Ishikawa (cell line): ENCODE results near the gene GABPB1.

Experiments used
- CEBPB ChIP-seq: IDR thresholded peaks from 2 replicates; pipeline ENCODE4 v1.6.1; 2012
- CREB1 ChIP-seq: IDR thresholded peaks from 2 replicates; pipeline ENCODE4 v1.6.1; 2012; ENCODE audit warnings: low read depth
- EGR1 ChIP-seq: IDR thresholded peaks from 2 replicates; pipeline ENCODE4 v1.6.1; 2012
- EP300 ChIP-seq: IDR thresholded peaks from 2 replicates; pipeline ENCODE4 v1.6.1; 2012; ENCODE audit warnings: borderline replicate concordance
- FOXM1 ChIP-seq: IDR thresholded peaks from 2 replicates; pipeline ENCODE4 v1.6.1; 2012; ENCODE audit warnings: low read depth, borderline replicate concordance
- MAX ChIP-seq: IDR thresholded peaks from 2 replicates; pipeline ENCODE4 v1.6.1; 2012
- NFIC ChIP-seq: IDR thresholded peaks from 2 replicates; pipeline ENCODE4 v1.6.1; 2012
- RAD21 ChIP-seq: IDR thresholded peaks from 2 replicates; pipeline ENCODE4 v1.6.1; 2012; ENCODE audit warnings: low read depth
- REST ChIP-seq: IDR thresholded peaks from 2 replicates; pipeline ENCODE4 v1.6.1; 2012; ENCODE audit warnings: low read depth, mild to moderate bottlenecking
- TAF1 ChIP-seq: IDR thresholded peaks from 2 replicates; pipeline ENCODE4 v1.6.1; 2012; ENCODE audit warnings: low read depth, mild to moderate bottlenecking
- TCF12 ChIP-seq: IDR thresholded peaks from 2 replicates; pipeline ENCODE4 v1.6.1; 2012; ENCODE audit warnings: low read depth
- TEAD4 ChIP-seq: IDR thresholded peaks from 2 replicates; pipeline ENCODE4 v1.6.1; 2012
- USF1 ChIP-seq: IDR thresholded peaks from 2 replicates; pipeline ENCODE4 v1.6.1; 2012
- YY1 ChIP-seq: IDR thresholded peaks from 2 replicates; pipeline ENCODE4 v1.6.1; 2012; ENCODE audit warnings: low read depth
- ZBTB7A ChIP-seq: IDR thresholded peaks from 2 replicates; pipeline ENCODE4 v1.6.1; 2012; ENCODE audit warnings: low read depth

The GABPB1 gene

GRCh38 chr15:50228866-50229265 lies 126.1 kb downstream of the GABPB1 start:
- TF ChIP-seq CEBPB (no peak), CREB1 (no peak), REST (no peak), TAF1 (no peak), YY1 (no peak), TCF12 (no peak)

- TF ChIP-seq CREB1 (no peak), USF1 (no peak)
These were observed 127.9 kb downstream of the GABPB1 start for GRCh38 chr15:50227076-50227475.

- TF ChIP-seq TAF1, result no peak
- no peak for TF ChIP-seq CREB1
- TF ChIP-seq RAD21, result no peak
- no peak for TF ChIP-seq YY1
- no peak for TF ChIP-seq USF1
- no peak for TF ChIP-seq EP300
- no peak for TF ChIP-seq ZBTB7A
- no peak for TF ChIP-seq TEAD4
- TF ChIP-seq FOXM1, result no peak
- no peak for TF ChIP-seq NFIC
- TF ChIP-seq TCF12, result no peak
- TF ChIP-seq EGR1, result no peak
- TF ChIP-seq MAX, result no peak
- TF ChIP-seq REST, result no peak
- TF ChIP-seq CEBPB, result no peak
These were observed 129.1 kb downstream of the GABPB1 start for GRCh38 chr15:50225938-50226337.
